ACC112 (cell line): ENCODE measurements around the gene ACOX3.

Experiments used
- H2AFZ ChIP-seq: fragments of 200-600 bp; sonication (generic); one replicate; pipeline ENCODE4 v1.6.0; 2017; ENCODE audit warnings: antibody characterized with exemption, low read length; ENCODE audit not compliant: unreplicated experiment
- H3K27ac ChIP-seq: fragments of 200-600 bp; sonication (generic); 2 replicates; pipeline ENCODE4 v1.5.1; 2014; ENCODE audit warnings: low read depth, mild to moderate bottlenecking, antibody characterized with exemption, low read length, moderate library complexity
- H3K27me3 ChIP-seq: fragments of 200-600 bp; sonication (generic); 2 replicates; pipeline ENCODE4 v1.6.1; 2014; ENCODE audit warnings: mild to moderate bottlenecking, antibody characterized with exemption, low read length, moderate library complexity, mixed read lengths; ENCODE audit not compliant: insufficient read depth
- H3K36me3 ChIP-seq: fragments of 200-600 bp; sonication (generic); 2 replicates; pipeline ENCODE4 v1.6.1; 2016; ENCODE audit warnings: mild to moderate bottlenecking, antibody characterized with exemption, low read length, moderate library complexity, mixed read lengths; ENCODE audit not compliant: insufficient read depth
- H3K4me1 ChIP-seq: fragments of 200-600 bp; sonication (generic); one replicate; pipeline ENCODE4 v1.6.1; 2016; ENCODE audit warnings: low read length, mixed read lengths; ENCODE audit not compliant: insufficient read depth, unreplicated experiment, control insufficient read depth
- H3K4me3 ChIP-seq: fragments of 200-600 bp; sonication (generic); 2 replicates; pipeline ENCODE4 v1.5.1; 2014; ENCODE audit warnings: mild to moderate bottlenecking, low read depth, low read length
- H3K79me2 ChIP-seq: fragments of 200-600 bp; sonication (generic); one replicate; pipeline ENCODE4 v1.6.0; 2016; ENCODE audit warnings: low read length; ENCODE audit not compliant: control insufficient read depth, unreplicated experiment, insufficient read depth

The ACOX3 gene

DNA sequence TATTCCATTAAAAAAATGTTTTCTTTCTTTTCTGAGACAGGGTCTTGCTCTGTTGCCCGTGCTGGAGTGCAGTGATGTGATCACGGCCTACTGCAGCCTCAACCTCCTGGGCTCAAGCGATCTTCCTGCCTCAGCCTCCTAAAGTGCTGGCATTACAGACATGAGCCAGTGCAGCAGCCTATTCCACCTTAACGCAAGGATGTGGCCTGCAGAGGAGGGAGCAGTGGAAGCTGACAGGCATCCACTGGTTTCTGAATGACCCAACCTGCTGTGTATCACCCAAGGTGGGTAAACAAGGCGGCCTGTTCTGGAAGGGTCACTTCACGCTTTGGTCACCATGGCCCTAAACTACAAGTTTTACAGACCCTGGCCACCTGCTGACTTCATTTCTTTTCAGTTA, 60.8 kb downstream of the ACOX3 start:
- no peak overlapping the region for H2AFZ ChIP-seq
- no peak overlapping the region for H3K27ac ChIP-seq
- no peaks in the 10 kb centered on the region for H3K4me1 ChIP-seq
- no peaks in the 10 kb centered on the region for H3K79me2 ChIP-seq
- H3K36me3 ChIP-seq, result no peaks in the 10 kb centered on the region
- H3K27me3 ChIP-seq, result no peaks in the 10 kb centered on the region
- no peak overlapping the region for H3K4me3 ChIP-seq

- H3K36me3 ChIP-seq, result no peaks in the 10 kb centered on the region
- H3K4me1 ChIP-seq, result no peaks in the 10 kb centered on the region
- H2AFZ ChIP-seq, result no peak overlapping the region
- no peak overlapping the region for H3K27ac ChIP-seq
- no peaks in the 10 kb centered on the region for H3K79me2 ChIP-seq
- no peaks in the 10 kb centered on the region for H3K27me3 ChIP-seq
- no peak overlapping the region for H3K4me3 ChIP-seq
Measured at GRCh38 chr4:8379281-8379680, 61.2 kb downstream of the ACOX3 start.

- no peak overlapping the region for H2AFZ ChIP-seq
- no peaks in the 10 kb centered on the region for H3K79me2 ChIP-seq
- no peak overlapping the region for H3K4me3 ChIP-seq
- no peaks in the 10 kb centered on the region for H3K4me1 ChIP-seq
- no peaks in the 10 kb centered on the region for H3K36me3 ChIP-seq
- H3K27ac ChIP-seq, result no peak overlapping the region
- no peaks in the 10 kb centered on the region for H3K27me3 ChIP-seq
Measured at GRCh38 chr4:8378776-8379175, 61.7 kb downstream of the ACOX3 start.

GRCh38 chr4:8378101-8378724, 62.3 kb downstream of the ACOX3 start:
- Histone ChIP-seq H3K27me3 (no peaks in the 10 kb centered on the region), H3K36me3 (no peaks in the 10 kb centered on the region), H2AFZ (no peak overlapping the region), H3K27ac (no peak overlapping the region), H3K4me1 (no peaks in the 10 kb centered on the region), H3K79me2 (no peaks in the 10 kb centered on the region), H3K4me3 (no peak overlapping the region)

- Histone ChIP-seq H3K4me3 (no peak overlapping the region), H3K36me3 (no peaks in the 10 kb centered on the region), H3K79me2 (no peaks in the 10 kb centered on the region), H3K27me3 (no peaks in the 10 kb centered on the region), H2AFZ (no peak overlapping the region), H3K27ac (no peak overlapping the region), H3K4me1 (no peaks in the 10 kb centered on the region)
Measured at GRCh38 chr4:8377103-8378075, 63.1 kb downstream of the ACOX3 start.

DNA sequence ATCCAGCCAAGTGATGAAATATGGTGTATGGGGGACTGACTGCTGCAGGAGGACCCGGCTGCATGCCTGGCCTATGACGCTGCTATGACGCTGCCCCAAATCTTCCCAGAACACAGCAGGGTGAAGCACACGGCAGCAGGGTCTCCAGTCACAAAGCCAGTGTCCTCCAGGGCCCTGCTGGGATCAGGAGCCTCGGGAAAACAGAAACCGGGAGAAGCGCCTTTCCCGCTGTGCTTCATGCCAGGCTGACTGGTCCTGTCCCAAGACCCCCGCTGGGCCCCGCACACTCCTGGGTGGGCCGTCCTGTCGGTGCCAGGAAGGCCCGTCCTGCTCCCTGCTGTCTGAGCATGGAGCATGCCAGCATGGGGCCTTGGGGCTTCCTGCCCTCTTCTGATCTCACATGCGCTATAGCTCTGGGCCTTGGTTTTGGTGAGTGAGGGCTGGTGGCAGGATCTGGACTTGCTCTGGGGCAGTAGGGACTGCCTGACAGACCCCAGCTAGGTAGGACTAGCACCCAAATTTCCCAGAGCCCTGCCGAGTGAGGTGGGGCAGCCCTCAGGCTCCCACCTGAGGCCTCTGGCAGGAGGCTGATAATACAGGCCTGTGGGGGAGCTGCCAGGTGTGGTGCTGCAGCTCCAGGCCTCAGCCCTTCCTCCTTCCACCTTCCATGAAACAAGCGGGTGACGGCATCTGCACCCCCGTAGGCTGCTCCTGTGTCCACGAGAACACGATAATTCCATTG, 64.0 kb downstream of the ACOX3 start:
- Histone ChIP-seq H3K36me3 (no peaks in the 10 kb centered on the region), H3K27me3 (no peaks in the 10 kb centered on the region), H3K27ac (no peak overlapping the region), H3K79me2 (no peaks in the 10 kb centered on the region), H3K4me3 (no peak overlapping the region), H3K4me1 (no peaks in the 10 kb centered on the region), H2AFZ (no peak overlapping the region)

- Histone ChIP-seq H3K4me3 (no peak overlapping the region), H3K27ac (no peak overlapping the region), H3K36me3 (no peaks in the 10 kb centered on the region), H3K79me2 (no peaks in the 10 kb centered on the region), H3K4me1 (no peaks in the 10 kb centered on the region), H2AFZ (no peak overlapping the region), H3K27me3 (no peaks in the 10 kb centered on the region)
Measured at GRCh38 chr4:8374851-8375649, 65.5 kb downstream of the ACOX3 start.

DNA sequence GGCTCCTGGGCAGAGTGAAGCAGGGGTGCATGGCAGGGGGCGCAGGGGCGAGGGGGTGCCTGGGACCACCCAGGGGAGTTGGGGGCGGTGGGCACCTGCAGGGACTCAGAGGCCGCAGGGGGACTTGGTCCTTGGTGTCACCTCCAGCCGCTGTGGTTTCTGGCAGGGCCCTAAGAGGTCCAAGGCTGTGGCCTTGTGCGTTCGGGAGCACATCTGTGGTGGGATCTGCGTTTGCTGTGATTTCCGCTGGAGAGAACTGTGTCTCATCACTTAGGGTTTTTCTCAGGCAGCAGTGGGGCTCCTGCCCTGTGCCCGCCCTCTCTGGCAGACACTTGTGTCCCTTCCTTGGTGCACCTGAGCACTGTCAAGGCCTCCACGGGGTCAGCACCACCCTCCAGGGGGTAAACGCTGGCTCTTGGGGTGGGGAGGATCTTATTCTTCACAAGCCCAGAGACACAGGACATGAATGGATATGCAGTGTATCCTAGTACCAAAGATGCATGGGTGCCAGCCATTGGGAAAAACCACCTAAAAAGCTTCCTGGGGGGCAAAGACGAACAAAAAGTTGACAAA, 66.5 kb downstream of the ACOX3 start:
- no peaks in the 10 kb centered on the region for H3K36me3 ChIP-seq

DNA sequence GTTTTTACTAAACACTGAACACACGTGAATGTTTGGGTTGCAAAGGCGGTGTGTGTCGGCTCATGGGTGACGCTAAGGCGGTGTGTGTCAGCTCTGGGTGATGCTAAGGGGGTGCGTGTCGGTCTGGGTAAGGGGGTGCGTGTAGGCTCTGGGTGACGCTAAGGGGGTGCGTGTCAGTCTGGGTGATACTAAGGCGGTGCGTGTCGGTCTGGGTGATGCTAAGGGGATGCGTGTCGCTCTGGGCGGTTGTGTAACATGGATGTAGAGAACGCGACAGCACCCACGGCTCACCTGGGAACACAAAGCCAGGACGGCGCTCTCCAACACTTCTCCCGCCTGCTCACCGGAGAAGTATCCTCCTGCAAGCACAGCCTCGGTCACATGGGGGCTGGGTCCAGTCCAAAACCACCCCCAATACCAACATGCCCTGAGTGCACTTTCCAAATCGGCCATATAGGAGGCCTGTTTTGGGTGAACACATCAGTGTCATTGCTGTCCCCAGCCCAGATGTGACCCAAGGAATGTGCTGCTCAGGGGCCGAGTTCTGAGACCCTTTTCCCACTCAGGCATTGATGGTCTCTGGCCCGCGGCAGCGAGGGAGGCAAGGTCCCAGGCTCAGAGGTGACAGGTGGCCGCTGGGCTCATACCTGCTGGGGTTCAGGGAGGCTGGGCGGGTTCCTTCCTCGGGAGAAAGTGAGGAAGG, 67.1 kb downstream of the ACOX3 start:
- Histone ChIP-seq H3K4me1 (no peaks in the 10 kb centered on the region), H3K4me3 (no peak overlapping the region), H3K27me3 (no peaks in the 10 kb centered on the region), H2AFZ (no peak overlapping the region), H3K79me2 (no peaks in the 10 kb centered on the region), H3K36me3 (no peaks in the 10 kb centered on the region), H3K27ac (no peak overlapping the region)

More for the DNA sequence above, 66.5 kb downstream of the ACOX3 start:
- H3K27ac ChIP-seq, result no peak overlapping the region
- H3K4me3 ChIP-seq, result no peak overlapping the region
- no peak overlapping the region for H2AFZ ChIP-seq
- no peaks in the 10 kb centered on the region for H3K79me2 ChIP-seq
- H3K27me3 ChIP-seq, result no peaks in the 10 kb centered on the region
- H3K4me1 ChIP-seq, result no peaks in the 10 kb centered on the region
